DOHH2 (cell line): ENCODE results near the gene STYXL2.

Experiments
- H3F3A ChIP-seq: fragments of 200-600 bp; sonication (generic), shearing (Covaris generic); 2 replicates; pipeline ENCODE4 v1.6.0; 2016; ENCODE audit warnings: antibody characterized with exemption, mild to moderate bottlenecking; ENCODE audit not compliant: control insufficient read depth, insufficient read depth
- H3K27ac ChIP-seq: fragments of 200-600 bp; sonication (generic); 2 replicates; pipeline ENCODE4 v1.5.1; 2014; ENCODE audit warnings: low read depth, mild to moderate bottlenecking, low read length, moderate library complexity
- H3K27me3 ChIP-seq: fragments of 200-600 bp; sonication (generic); 2 replicates; pipeline ENCODE4 v1.6.1; 2014; ENCODE audit warnings: mild to moderate bottlenecking, low read length, mixed read lengths; ENCODE audit not compliant: control insufficient read depth
- H3K36me3 ChIP-seq: fragments of 200-600 bp; sonication (generic); 2 replicates; pipeline ENCODE4 v1.6.1; 2014; ENCODE audit warnings: mild to moderate bottlenecking, low read length, moderate library complexity, mixed read lengths; ENCODE audit not compliant: control insufficient read depth
- H3K4me1 ChIP-seq: fragments of 200-600 bp; sonication (generic); 2 replicates; pipeline ENCODE4 v1.6.1; 2014; ENCODE audit warnings: mild to moderate bottlenecking, low read length, mixed read lengths; ENCODE audit not compliant: control insufficient read depth
- H3K4me2 ChIP-seq: fragments of 200-600 bp; sonication (generic); 2 replicates; pipeline ENCODE4 v1.6.0; 2014; ENCODE audit warnings: mild to moderate bottlenecking, low read length, moderate library complexity
- H3K4me3 ChIP-seq: fragments of 200-600 bp; sonication (generic); 2 replicates; pipeline ENCODE4 v1.5.1; 2014; ENCODE audit warnings: mild to moderate bottlenecking, low read length, mixed read lengths
- H3K79me2 ChIP-seq: fragments of 200-600 bp; sonication (generic); 2 replicates; pipeline ENCODE4 v1.6.1; 2014; ENCODE audit warnings: mild to moderate bottlenecking, low read length, mixed read lengths; ENCODE audit not compliant: control insufficient read depth
- H3K9me2 ChIP-seq: fragments of 200-600 bp; sonication (generic); replicated peaks from 2 replicates; pipeline ENCODE4 v1.6.1; 2014; ENCODE audit warnings: mild to moderate bottlenecking, low read length, mixed read lengths; ENCODE audit not compliant: control insufficient read depth
- H3K9me3 ChIP-seq: fragments of 200-600 bp; sonication (generic); 2 replicates; pipeline ENCODE4 v1.6.1; 2014; ENCODE audit warnings: antibody characterized with exemption, low read length, mixed read lengths; ENCODE audit not compliant: control insufficient read depth, insufficient read depth
- H4K20me1 ChIP-seq: fragments of 200-600 bp; sonication (generic); 2 replicates; pipeline ENCODE4 v1.6.0; 2014; ENCODE audit warnings: low read depth, mild to moderate bottlenecking, antibody characterized with exemption, low read length, moderate library complexity; ENCODE audit not compliant: control insufficient read depth, insufficient read depth
- CTCF ChIP-seq: fragments of 200-600 bp; sonication (generic); IDR thresholded peaks from one replicate; pipeline ENCODE4 v1.5.1; 2014; ENCODE audit warnings: antibody characterized with exemption, mild to moderate bottlenecking, low read depth, low read length; ENCODE audit not compliant: poor library complexity, severe bottlenecking
- EZH2phosphoT487 ChIP-seq: fragments of 200-600 bp; sonication (generic); IDR thresholded peaks from 2 replicates; pipeline ENCODE4 v1.6.1; 2017; ENCODE audit warnings: borderline replicate concordance, mild to moderate bottlenecking, antibody characterized with exemption, low read length, moderate library complexity, mixed read lengths

STYXL2 gene

GRCh38 chr1:167090314-167090942, 3.4 kb upstream of the STYXL2 start, which contains the start of gene GPA33:
Gene GPA33 (minus strand): TSS chr1:167090377. CDS start chr1:167090287, 90 bp downstream.
- H4K20me1 ChIP-seq: no peaks in the 10 kb centered on the region
- no peak within 1 kb of the TSS for H3K27ac ChIP-seq
- 0 out of 2 replicates have a peak within 1 kb of the TSS, but pooled peaks have one; percentile 7 for H3K4me2 ChIP-seq
- H3F3A ChIP-seq: no peaks in the 10 kb centered on the region
- H3K4me3 ChIP-seq: no peak within 1 kb of the TSS
- no peaks in the 10 kb centered on the region for H3K79me2 ChIP-seq
- no peaks in the 10 kb centered on the region for H3K9me2 ChIP-seq
- H3K36me3 ChIP-seq: no peaks in the 10 kb centered on the region
- H3K27me3 ChIP-seq: no peaks in the 10 kb centered on the region
- peaks cover 11% of the 10 kb centered on the region for H3K4me1 ChIP-seq
- H3K9me3 ChIP-seq: no peaks in the 10 kb centered on the region
- TF ChIP-seq CTCF (no peak), EZH2phosphoT487 (no peak)

GRCh38 chr1:167092653-167093052, 1.2 kb upstream of the STYXL2 start:
- Histone ChIP-seq H3F3A (no peaks in the 10 kb centered on the region), H3K9me2 (no peaks in the 10 kb centered on the region), H3K4me1 (peaks cover 11% of the 10 kb centered on the region), H3K79me2 (no peaks in the 10 kb centered on the region), H3K4me2 (no peak overlapping the region), H3K36me3 (no peaks in the 10 kb centered on the region), H3K4me3 (no peak overlapping the region), H3K9me3 (0 out of 2 replicates have a peak, but pooled peaks cover 3% of the 10 kb centered on the region), H4K20me1 (no peaks in the 10 kb centered on the region), H3K27me3 (no peaks in the 10 kb centered on the region), H3K27ac (no peak overlapping the region)
- TF ChIP-seq EZH2phosphoT487: no peak

GRCh38 chr1:167094690-167095089, 815 bp downstream of the STYXL2 start:
- no peaks in the 10 kb centered on the region for H4K20me1 ChIP-seq
- H3K79me2 ChIP-seq: no peaks in the 10 kb centered on the region
- H3K36me3 ChIP-seq: no peaks in the 10 kb centered on the region
- H3K27me3 ChIP-seq: no peaks in the 10 kb centered on the region
- H3K4me3 ChIP-seq: no peak overlapping the region
- no peak for TF ChIP-seq EZH2phosphoT487
- TF ChIP-seq CTCF: no peak
- no peaks in the 10 kb centered on the region for H3K9me2 ChIP-seq
- no peaks in the 10 kb centered on the region for H3F3A ChIP-seq
- H3K4me2 ChIP-seq: no peak overlapping the region
- H3K27ac ChIP-seq: no peak overlapping the region
- H3K9me3 ChIP-seq: 0 out of 2 replicates have a peak, but pooled peaks cover 3% of the 10 kb centered on the region
- peaks cover 11% of the 10 kb centered on the region for H3K4me1 ChIP-seq

GRCh38 chr1:167095368-167095767, 1.5 kb downstream of the STYXL2 start:
- no peaks in the 10 kb centered on the region for H3K9me2 ChIP-seq
- H3K27me3 ChIP-seq: no peaks in the 10 kb centered on the region
- no peak overlapping the region for H3K4me3 ChIP-seq
- TF ChIP-seq CTCF (no peak), EZH2phosphoT487 (no peak)
- no peaks in the 10 kb centered on the region for H3K36me3 ChIP-seq
- no peaks in the 10 kb centered on the region for H4K20me1 ChIP-seq
- peaks cover 6% of the 10 kb centered on the region for H3K4me1 ChIP-seq
- no peaks in the 10 kb centered on the region for H3K79me2 ChIP-seq
- no peaks in the 10 kb centered on the region for H3F3A ChIP-seq
- H3K9me3 ChIP-seq: 0 out of 2 replicates have a peak, but pooled peaks cover 3% of the 10 kb centered on the region
- no peak overlapping the region for H3K4me2 ChIP-seq
- H3K27ac ChIP-seq: no peak overlapping the region
